EH (cell line): ENCODE data around the gene ZBTB16.

Experiments
- DNase-seq: peaks from one replicate; pipeline ENCODE4 v3.0.0-alpha.2; 2015; ENCODE audit warnings: low read depth

ZBTB16 gene

DNA sequence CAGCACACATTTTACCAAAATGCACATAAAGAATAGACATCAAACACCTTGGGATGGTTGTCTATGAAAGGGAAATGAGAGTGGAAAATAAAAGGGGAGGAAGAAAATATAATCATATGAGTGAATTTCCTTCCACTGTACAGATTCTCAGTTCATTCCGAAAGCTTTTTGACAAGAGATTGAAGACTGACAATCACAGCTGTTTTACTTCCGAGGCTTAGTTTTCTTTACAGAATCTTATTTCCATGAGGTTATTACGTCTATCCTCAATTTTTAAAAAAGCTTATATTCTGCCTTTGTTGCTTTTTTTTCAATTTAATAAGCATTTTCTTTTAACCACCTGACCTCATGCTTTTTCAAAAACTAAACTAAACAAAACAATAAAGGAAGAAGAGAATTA is 223.9 kb downstream of the ZBTB16 start:
- no peak for DNase-seq

DNA sequence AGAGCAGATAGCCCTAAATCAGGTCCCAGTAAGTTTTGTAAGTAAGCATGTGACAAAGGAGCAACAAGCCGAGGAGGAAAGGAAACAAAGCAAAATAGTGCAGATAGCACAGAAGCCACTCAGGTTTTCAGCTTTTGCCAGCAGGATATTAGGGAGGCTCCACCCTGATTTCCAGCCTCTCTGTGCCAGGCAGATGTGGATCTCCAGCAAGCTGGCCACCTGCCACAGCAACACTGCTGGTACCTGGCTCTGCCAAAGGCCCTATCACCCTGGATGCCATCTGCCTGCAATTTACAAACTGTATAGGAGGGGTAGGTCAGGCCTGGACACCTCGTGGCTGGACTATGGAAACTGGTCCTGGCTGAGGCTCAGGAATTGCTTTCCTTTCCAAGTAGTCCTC is 224.5 kb downstream of the ZBTB16 start:
- no peak for DNase-seq

DNA sequence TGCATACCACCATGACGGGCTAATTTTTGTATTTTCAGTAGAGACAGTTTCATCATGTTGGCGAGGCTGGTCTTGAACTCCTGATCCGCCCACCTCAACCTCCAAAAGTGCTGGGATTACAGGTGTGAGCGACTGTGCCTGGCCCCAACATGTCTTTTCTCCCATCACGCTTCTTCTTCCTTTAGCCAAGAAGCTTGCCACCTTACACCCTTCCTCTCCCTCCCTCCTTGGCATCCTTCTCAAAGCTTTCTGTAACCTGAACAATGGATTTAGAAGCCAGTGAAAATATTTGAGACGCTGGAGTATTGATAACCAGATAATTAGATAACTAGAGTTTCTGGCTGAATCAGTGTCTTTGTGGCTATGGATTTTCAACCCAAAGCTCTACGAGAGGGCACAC is 225.4 kb downstream of the ZBTB16 start:
- DNase-seq, result no peak

DNA sequence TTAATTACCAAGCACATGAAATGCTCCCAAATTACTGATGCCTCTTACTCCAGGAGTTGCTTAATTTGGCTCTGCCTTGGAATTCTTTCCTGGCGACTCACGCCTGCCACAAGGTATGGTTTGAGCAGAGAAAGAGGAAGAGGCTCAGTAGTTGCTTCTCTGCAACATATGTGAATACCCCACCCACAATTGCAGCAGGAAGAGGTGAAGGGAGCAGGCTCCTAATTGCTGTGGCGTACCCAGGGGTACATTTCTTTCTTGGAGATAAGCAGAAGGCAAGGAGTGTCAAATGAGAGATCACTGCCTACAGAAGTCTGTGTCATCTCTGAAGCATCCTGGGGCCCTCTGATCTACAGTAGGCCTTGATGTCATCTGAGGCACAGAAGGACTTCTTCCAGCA is 226.1 kb downstream of the ZBTB16 start:
- peak; percentile 79 for DNase-seq

DNA sequence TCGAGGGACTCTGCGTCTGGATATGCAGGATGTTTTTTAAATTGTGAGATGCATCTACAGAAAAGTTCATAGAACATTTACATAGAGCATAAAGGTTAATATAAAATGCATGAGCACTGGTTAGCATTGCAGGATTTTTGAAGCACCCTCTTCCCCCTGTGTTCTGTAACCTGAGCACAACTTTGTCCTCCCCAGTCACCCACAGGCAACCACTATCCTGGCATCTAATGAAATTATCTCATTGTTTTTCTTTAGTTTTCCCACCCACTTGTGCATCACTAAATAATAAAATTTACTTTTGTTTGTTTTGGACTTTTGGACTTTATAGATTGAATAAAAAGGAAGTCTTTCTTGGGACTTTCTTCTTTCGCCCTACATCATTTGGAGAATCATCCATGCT is 226.7 kb downstream of the ZBTB16 start:
- DNase-seq, result no peak

DNA sequence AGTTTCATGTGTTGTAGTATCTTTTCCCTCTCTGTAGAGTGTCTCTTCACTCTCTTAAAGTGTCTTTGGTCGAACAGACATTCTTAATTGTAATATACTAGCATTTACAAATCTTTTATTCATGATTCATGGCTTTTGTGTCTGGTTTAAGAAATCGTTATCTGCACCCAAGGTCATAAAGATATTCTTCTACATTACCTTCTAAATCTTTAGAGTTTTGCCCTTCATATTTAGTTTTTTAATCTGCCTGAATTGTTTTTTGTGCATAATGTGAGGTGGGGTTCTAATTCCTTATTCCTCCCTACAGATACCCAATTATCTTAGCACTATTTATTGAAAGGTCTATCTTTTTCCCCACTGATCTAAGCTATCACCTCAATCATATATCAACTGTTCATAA is 227.6 kb downstream of the ZBTB16 start:
- DNase-seq, result no peak

DNA sequence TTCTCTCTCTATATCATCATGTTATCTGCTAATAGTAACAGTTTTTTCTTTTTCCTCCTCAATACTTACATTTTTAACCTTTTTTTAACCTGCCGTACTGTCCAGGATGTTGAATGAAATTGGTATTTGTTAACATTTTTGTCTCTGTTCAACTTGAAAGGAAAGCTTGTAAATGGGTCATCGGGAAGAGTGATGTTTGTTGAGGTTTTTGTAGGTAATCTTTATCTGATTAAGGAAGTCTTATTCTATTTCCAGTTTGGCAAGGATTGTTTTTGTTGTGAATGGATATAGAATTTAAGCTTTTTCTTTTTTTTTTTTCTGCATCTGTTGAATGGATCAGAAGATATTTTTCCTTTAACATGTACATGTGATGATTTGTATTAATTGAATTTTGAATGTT is 228.6 kb downstream of the ZBTB16 start:
- no peak for DNase-seq

DNA sequence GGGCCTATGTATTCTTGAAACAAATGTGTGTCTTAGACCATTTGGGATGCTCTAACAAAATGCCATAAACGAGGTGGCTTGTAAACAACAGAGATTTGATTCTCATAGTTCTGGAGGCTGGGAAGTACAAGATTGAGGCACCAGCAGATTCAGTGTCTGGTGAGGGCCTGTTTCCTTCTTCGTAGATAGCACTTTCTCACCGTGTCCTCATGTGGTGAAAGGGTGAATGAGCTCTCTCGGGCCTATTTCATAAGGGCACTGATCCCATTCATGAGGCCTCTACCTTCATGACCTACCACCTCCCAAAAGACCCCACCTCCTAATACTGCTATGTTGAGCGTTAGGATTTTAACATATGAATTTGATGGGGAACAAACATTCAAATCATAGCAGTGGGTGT is 230.3 kb downstream of the ZBTB16 start:
- DNase-seq, result no peak

DNA sequence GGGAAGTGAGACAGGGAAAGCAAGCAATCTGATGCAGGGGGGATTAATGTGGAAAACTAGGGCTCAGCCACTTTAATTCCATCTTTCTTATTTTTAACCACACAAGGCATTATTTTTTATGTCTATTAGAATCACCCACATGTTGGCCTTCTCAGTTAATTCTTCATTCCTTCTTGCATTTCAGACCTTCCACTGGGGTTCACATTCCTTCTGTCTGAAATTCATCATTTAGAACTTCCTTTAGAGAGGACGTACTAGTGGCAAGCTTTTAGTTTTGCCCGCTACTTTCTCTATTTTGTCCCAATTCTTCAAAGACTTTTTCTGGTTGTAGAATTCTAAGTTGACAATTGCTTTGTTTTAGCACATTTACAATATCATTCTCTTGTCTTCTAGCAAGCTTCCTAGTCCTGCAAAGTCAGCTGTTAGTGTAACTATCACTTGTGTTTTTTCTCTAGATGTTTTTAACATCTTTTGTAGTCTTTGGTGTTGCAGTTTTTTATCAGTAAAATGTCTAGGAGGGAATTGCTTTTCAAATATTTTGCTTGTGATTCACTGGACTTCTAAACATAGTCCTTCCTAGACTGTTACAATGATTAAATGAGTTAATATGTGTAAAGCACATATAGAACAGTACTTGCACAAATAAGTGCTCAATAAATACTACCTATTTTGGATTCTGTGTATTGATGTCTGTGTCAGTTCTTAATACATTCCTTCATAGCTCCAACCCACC is 231.2 kb downstream of the ZBTB16 start:
- DNase-seq, result peak; percentile 76

DNA sequence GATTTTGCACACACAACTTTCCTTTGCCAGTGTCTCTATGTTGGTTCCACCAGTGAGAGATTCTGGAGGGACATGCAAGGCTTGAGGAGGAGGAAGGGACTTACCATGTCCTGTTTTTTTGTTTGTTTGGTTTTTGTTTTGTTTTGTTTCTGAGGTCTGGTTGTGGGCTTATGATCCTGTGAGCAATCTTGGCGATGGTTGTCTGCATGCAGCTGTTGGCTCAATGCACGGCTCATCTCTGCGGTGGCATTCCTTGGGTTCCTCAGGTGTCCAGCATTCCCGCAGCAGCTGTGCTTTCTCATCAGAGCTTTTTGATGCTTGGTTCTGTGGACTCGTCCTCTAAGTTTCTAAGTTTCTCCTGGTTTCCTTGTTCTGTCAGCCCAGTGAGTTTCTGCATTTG is 231.9 kb downstream of the ZBTB16 start:
- peak; percentile 37 for DNase-seq

DNA sequence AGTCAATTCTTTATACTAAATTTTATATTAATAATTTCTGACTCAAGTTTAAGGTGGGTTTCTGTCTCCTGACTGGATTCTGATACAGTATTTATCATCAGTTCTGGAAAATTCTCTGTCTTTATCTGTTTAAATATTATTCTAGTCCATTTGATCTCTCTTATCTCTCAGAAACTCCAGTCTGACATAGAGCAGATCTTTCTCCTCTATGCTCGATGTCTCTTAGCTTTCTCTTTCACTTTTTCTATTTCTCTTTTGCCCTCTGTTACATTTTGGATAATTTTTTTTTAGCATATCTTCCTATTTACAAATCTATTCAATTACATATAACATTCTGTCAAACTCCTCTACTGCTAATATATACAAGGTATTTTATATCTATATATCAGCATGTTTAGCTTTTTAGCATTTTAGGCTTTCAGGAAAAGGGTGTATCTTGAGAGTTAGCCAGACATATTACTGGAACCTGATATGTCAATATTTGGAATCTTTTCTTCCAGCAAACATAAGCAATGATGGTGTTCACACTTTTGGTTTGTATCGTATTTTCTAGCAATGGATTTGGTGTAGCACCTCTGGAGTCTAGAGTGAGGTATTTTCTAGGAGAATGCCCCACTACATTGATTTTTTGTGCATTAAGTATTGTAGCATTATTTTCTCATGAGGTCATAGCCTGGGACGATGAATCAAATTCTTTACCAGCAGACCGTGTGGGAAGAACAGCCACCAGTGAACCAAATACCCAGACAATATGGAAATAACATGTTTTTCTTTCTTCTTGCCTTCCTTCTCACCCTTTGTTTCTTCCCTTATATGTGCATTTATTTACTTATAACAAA is 232.6 kb downstream of the ZBTB16 start:
- peak; percentile 92 for DNase-seq

DNA sequence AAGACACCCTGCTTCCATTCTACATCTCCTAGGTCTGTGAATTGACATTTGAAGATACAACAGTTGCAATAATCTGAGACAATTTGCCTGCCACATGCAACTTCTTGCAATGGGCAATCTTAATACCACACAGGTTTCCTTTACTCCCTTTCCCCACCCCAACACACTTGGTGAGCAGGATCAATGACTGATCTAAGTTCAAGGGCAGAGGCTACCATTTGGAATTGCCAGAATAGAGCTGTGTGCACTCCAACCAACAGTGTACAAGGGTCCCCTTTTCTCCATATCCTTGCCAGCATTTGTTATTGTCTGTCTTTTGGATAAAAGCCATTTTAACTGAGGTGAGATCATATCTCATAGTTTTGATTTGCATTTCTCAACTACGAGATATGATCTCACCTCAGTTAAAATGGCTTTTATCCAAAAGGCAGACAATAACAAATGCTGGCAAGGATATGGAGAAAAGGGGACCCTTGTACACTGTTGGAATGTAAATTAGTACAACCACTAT is 233.7 kb downstream of the ZBTB16 start:
- DNase-seq, result no peak

DNA sequence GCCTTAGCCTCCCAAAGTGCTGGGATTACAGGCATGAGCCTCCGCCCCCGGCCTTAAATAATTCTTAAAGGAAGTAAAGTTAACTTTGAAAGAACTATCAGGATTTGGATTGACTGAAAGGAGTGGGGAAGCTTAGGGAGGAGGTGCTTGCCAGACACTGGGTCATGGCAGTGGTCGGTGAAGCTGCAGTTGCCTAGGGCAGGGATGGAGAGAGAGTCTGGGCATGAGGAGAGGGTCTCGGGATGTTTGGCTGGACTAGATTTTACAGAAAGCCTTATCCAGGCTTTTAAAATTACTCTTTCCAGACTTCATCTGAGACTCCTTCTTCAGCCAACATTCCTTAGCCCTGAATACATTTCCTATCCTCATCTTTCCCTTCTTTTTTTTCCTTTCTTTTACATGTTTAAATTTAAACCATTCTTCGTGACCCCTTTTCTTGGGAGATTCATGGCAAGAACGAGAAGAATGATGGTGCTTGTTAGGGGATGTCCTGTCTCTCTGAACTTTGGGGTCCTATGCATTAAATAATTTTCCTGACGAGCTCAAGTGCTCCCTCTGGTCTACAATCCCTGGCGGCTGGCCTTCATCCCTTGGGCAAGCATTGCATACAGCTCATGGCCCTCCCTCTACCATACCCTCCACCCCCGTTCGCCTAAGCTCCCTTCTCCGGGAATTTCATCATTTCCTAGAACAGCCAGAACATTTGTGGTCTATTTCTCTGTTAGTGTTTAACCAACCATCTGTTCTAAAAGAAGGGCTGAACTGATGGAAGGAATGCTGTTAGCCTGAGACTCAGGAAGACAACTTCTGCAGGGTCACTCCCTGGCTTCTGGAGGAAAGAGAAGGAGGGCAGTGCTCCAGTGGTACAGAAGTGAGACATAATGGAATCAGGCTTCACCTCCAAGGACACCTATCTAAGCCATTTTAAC is 236.4 kb downstream of the ZBTB16 start, which contains the start of gene NNMT:
NNMT (plus strand) TSS at position 724 of the 929 bp plus-strand sequence; CDS start at position 882, 158 bp downstream.
- peak; percentile 99 for DNase-seq

DNA sequence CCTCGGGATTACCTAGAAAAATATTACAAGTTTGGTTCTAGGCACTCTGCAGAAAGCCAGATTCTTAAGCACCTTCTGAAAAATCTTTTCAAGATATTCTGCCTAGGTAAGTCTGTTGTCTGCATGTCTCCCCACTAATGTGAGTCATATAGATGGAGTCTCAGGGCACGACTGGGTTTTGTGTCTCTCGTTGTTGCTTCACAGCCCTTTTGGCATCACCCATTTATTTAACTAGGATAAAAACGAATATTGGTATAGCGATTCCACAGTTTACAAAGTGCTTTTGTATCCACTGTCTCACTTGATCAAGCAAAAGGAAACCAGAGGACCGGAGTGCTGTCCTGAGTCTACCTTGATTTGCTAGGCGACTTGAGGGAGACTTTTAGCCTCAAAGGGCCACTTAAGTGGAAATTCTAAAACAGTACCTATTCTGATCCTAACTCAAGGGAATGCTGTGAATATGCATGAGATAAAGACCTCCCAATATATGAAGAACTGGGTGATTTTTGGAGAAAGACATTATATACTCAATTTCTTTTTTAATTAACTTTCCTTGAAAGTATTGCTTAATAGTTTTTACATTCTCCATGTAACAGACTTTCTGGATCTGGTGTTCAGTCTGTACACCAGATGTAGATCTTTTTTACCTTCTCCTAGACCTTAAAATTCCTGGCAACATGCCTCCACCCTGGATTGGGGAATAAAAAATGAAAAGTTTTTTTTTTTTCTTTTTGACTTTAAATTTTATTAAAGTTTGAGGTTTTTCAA is 237.3 kb downstream of the ZBTB16 start:
- DNase-seq, result no peak

DNA sequence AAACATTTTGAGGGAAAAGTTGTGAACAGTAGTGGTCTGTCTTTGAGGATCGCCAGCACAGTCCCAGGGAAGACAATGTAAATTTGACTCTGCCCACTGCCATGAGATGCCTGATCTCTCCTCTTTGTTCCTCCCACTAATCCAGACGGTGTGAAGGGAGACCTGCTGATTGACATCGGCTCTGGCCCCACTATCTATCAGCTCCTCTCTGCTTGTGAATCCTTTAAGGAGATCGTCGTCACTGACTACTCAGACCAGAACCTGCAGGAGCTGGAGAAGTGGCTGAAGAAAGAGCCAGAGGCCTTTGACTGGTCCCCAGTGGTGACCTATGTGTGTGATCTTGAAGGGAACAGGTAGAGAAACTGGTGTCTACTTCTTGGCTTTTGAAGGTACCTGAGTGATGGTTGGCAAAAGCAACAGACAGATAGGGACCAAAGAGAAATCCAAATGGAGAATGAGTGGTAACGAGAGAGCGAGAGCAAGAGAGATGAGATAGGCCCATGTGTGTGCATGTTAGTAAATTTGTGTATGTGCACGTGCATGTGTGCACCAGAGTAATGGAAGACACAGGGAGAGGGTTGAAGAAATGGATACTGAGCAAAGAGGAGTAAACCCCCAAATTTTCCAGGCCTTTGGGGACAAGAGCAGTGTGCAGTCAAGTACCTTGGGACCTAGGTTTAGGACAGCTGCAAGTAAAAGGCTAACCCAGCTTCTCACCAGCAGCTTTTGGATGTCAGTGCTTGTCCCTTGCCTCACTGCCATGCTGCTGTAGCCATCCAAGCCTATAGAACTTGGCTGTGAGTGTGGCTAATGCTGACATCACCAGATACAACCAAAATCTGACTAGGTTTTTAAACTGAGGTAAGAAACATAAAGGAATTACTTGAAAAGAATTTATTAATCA is 238.5 kb downstream of the ZBTB16 start:
- DNase-seq, result peak; percentile 34

DNA sequence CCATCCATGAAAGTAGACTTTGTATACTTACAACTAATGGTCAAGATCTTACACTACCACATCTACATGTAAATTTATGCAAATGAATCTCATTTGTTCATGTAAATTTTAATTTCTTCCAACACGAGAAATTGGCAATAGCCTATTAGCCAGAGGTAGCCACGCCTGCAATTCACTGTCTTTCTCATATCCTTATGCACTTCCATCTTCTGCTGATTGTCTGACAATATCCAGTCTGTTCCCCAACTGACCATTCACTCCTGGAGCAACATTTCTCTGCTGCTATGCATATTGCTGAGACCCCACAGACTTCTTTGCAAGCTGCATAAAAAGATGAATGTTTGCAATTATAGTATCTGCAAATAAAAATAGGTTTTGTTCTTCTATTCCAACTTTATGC is 239.2 kb downstream of the ZBTB16 start:
- no peak for DNase-seq
